BLaER1 (cell line): ENCODE data around the gene GOSR1.

ENCODE experiments used
- H3K27ac ChIP-seq: shearing (Covaris generic); formaldehyde crosslinking; 2 replicates; pipeline ENCODE4 v1.8.1; 2022
- H3K27me3 ChIP-seq: shearing (Covaris generic); formaldehyde crosslinking; 2 replicates; pipeline ENCODE4 v1.8.1; 2022
- H3K36me3 ChIP-seq: shearing (Covaris generic); formaldehyde crosslinking; 2 replicates; pipeline ENCODE4 v1.8.1; 2022
- H3K4me1 ChIP-seq: shearing (Covaris generic); formaldehyde crosslinking; 2 replicates; pipeline ENCODE4 v1.8.1; 2022
- H3K4me2 ChIP-seq: shearing (Covaris generic); formaldehyde crosslinking; 2 replicates; pipeline ENCODE4 v1.8.1; 2022
- H3K4me3 ChIP-seq: shearing (Covaris generic); formaldehyde crosslinking; 2 replicates; pipeline ENCODE4 v1.8.1; 2022
- H3K9ac ChIP-seq: shearing (Covaris generic); formaldehyde crosslinking; 2 replicates; pipeline ENCODE4 v1.8.1; 2022
- H3K9me3 ChIP-seq: shearing (Covaris generic); formaldehyde crosslinking; 2 replicates; pipeline ENCODE4 v1.8.1; 2022
- H4K20me1 ChIP-seq: shearing (Covaris generic); formaldehyde crosslinking; 2 replicates; pipeline ENCODE4 v1.8.1; 2022
- Cebpa-rat ChIP-seq: shearing (Covaris generic); IDR thresholded peaks from 2 replicates; pipeline ENCODE4 v1.8.1; 2022

Gene GOSR1

GRCh38 chr17:30495586-30495985 lies 18.4 kb downstream of the GOSR1 start:
- Histone ChIP-seq H3K4me2 (no peak overlapping the region), H3K4me1 (no peaks in the 10 kb centered on the region), H3K27me3 (no peaks in the 10 kb centered on the region), H3K4me3 (no peak overlapping the region), H3K27ac (no peak overlapping the region), H3K9me3 (no peaks in the 10 kb centered on the region), H3K9ac (no peak overlapping the region), H3K36me3 (peaks cover 97% of the 10 kb centered on the region), H4K20me1 (peaks cover 14% of the 10 kb centered on the region; the same call in 1 of the 2 replicates)
- TF ChIP-seq Cebpa-rat = no peak

- Histone ChIP-seq H3K27ac (no peak overlapping the region), H3K4me2 (no peak overlapping the region), H3K4me1 (no peaks in the 10 kb centered on the region), H3K36me3 (peaks cover 87% of the 10 kb centered on the region), H3K27me3 (no peaks in the 10 kb centered on the region), H4K20me1 (no peaks in the 10 kb centered on the region), H3K9ac (no peak overlapping the region), H3K9me3 (no peaks in the 10 kb centered on the region), H3K4me3 (no peak overlapping the region)
- no peak for TF ChIP-seq Cebpa-rat
Observed at GRCh38 chr17:30503558-30503957, 26.4 kb downstream of the GOSR1 start.

- H4K20me1 ChIP-seq = no peaks in the 10 kb centered on the region
- H3K27me3 ChIP-seq = no peaks in the 10 kb centered on the region
- no peaks in the 10 kb centered on the region for H3K9me3 ChIP-seq
- no peak overlapping the region for H3K4me3 ChIP-seq
- H3K36me3 ChIP-seq = peaks cover 71% of the 10 kb centered on the region
- H3K4me1 ChIP-seq = no peaks in the 10 kb centered on the region
- H3K4me2 ChIP-seq = no peak overlapping the region
- no peak overlapping the region for H3K9ac ChIP-seq
- no peak overlapping the region for H3K27ac ChIP-seq
- TF ChIP-seq Cebpa-rat = no peak
Observed at GRCh38 chr17:30505868-30506417, 28.7 kb downstream of the GOSR1 start.

- Histone ChIP-seq H3K4me2 (no peak overlapping the region), H3K27ac (no peak overlapping the region), H3K9ac (no peak overlapping the region), H3K36me3 (peaks cover 69% of the 10 kb centered on the region), H3K4me1 (no peaks in the 10 kb centered on the region), H3K27me3 (no peaks in the 10 kb centered on the region), H3K4me3 (no peak overlapping the region), H4K20me1 (no peaks in the 10 kb centered on the region), H3K9me3 (no peaks in the 10 kb centered on the region)
- TF ChIP-seq Cebpa-rat = no peak
Observed at GRCh38 chr17:30506481-30506880, 29.3 kb downstream of the GOSR1 start.

GRCh38 chr17:30513346-30513745 lies 36.1 kb downstream of the GOSR1 start:
- no peaks in the 10 kb centered on the region for H3K27me3 ChIP-seq
- no peaks in the 10 kb centered on the region for H3K4me1 ChIP-seq
- H3K4me3 ChIP-seq = no peak overlapping the region
- no peak overlapping the region for H3K9ac ChIP-seq
- TF ChIP-seq Cebpa-rat = no peak
- no peaks in the 10 kb centered on the region for H3K9me3 ChIP-seq
- H3K36me3 ChIP-seq = peaks cover 62% of the 10 kb centered on the region
- H3K27ac ChIP-seq = no peak overlapping the region
- H3K4me2 ChIP-seq = no peak overlapping the region
- no peaks in the 10 kb centered on the region for H4K20me1 ChIP-seq

GRCh38 chr17:30514895-30515596 lies 37.8 kb downstream of the GOSR1 start:
- H3K36me3 ChIP-seq = peaks cover 74% of the 10 kb centered on the region

GRCh38 chr17:30517786-30518185 lies 40.6 kb downstream of the GOSR1 start:
- H3K9me3 ChIP-seq = peaks cover 18% of the 10 kb centered on the region
- H4K20me1 ChIP-seq = no peaks in the 10 kb centered on the region; the same call in 1 of the 2 replicates
- H3K4me2 ChIP-seq = no peak overlapping the region
- peaks cover 90% of the 10 kb centered on the region for H3K36me3 ChIP-seq
- H3K4me1 ChIP-seq = no peaks in the 10 kb centered on the region
- no peaks in the 10 kb centered on the region for H3K27me3 ChIP-seq
- H3K4me3 ChIP-seq = no peak overlapping the region
- TF ChIP-seq Cebpa-rat = no peak
- no peak overlapping the region for H3K27ac ChIP-seq
- no peak overlapping the region for H3K9ac ChIP-seq

More at GRCh38 chr17:30514895-30515596, 37.8 kb downstream of the GOSR1 start:
- Histone ChIP-seq H3K4me3 (no peak overlapping the region), H3K27ac (no peak overlapping the region), H3K9me3 (no peaks in the 10 kb centered on the region), H3K27me3 (no peaks in the 10 kb centered on the region), H3K9ac (no peak overlapping the region), H3K4me2 (no peak overlapping the region), H3K4me1 (no peaks in the 10 kb centered on the region), H4K20me1 (no peaks in the 10 kb centered on the region; the same call in 1 of the 2 replicates)
- TF ChIP-seq Cebpa-rat = no peak

GRCh38 chr17:30519166-30519565 lies 42.0 kb downstream of the GOSR1 start:
- Histone ChIP-seq H3K4me2 (no peak overlapping the region), H3K27me3 (no peaks in the 10 kb centered on the region), H3K9me3 (peaks cover 20% of the 10 kb centered on the region)

GRCh38 chr17:30519707-30520106 lies 42.5 kb downstream of the GOSR1 start:
- H3K36me3 ChIP-seq = peaks cover 90% of the 10 kb centered on the region
- H3K4me3 ChIP-seq = no peak overlapping the region
- no peak overlapping the region for H3K4me2 ChIP-seq
- no peak overlapping the region for H3K27ac ChIP-seq
- no peaks in the 10 kb centered on the region; the same call in 1 of the 2 replicates for H4K20me1 ChIP-seq
- no peaks in the 10 kb centered on the region for H3K4me1 ChIP-seq
- H3K9me3 ChIP-seq = peaks cover 20% of the 10 kb centered on the region
- no peaks in the 10 kb centered on the region for H3K27me3 ChIP-seq
- no peak overlapping the region for H3K9ac ChIP-seq
- TF ChIP-seq Cebpa-rat = no peak

More at GRCh38 chr17:30519166-30519565, 42.0 kb downstream of the GOSR1 start:
- H4K20me1 ChIP-seq = no peaks in the 10 kb centered on the region; the same call in 1 of the 2 replicates
- no peaks in the 10 kb centered on the region for H3K4me1 ChIP-seq
- no peak overlapping the region for H3K4me3 ChIP-seq
- no peak for TF ChIP-seq Cebpa-rat
- H3K9ac ChIP-seq = no peak overlapping the region
- no peak overlapping the region for H3K27ac ChIP-seq
- H3K36me3 ChIP-seq = peaks cover 90% of the 10 kb centered on the region

GRCh38 chr17:30520436-30520835 lies 43.2 kb downstream of the GOSR1 start:
- Histone ChIP-seq H4K20me1 (no peaks in the 10 kb centered on the region; the same call in 1 of the 2 replicates), H3K27me3 (no peaks in the 10 kb centered on the region), H3K9me3 (peaks cover 20% of the 10 kb centered on the region), H3K27ac (no peak overlapping the region), H3K4me2 (no peak overlapping the region), H3K36me3 (peaks cover 86% of the 10 kb centered on the region), H3K9ac (no peak overlapping the region), H3K4me1 (no peaks in the 10 kb centered on the region), H3K4me3 (no peak overlapping the region)
- TF ChIP-seq Cebpa-rat = no peak
